NCI-H187 treated with DMSO at 0.1 percent for 48 hours (cell line): Measurements from ENCODE around the gene MZT1.
"Not testable (repeated sequence)": the region's sequence is repeated elsewhere in the genome, so short reads cannot be mapped to it uniquely, and the experiment has no call there.

Source experiments
- DNase-seq: peaks from one replicate; lab custom pipeline; 2025; lab: John Stamatoyannopoulos, UW

MZT1 gene, protein sequence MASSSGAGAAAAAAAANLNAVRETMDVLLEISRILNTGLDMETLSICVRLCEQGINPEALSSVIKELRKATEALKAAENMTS

DNA sequence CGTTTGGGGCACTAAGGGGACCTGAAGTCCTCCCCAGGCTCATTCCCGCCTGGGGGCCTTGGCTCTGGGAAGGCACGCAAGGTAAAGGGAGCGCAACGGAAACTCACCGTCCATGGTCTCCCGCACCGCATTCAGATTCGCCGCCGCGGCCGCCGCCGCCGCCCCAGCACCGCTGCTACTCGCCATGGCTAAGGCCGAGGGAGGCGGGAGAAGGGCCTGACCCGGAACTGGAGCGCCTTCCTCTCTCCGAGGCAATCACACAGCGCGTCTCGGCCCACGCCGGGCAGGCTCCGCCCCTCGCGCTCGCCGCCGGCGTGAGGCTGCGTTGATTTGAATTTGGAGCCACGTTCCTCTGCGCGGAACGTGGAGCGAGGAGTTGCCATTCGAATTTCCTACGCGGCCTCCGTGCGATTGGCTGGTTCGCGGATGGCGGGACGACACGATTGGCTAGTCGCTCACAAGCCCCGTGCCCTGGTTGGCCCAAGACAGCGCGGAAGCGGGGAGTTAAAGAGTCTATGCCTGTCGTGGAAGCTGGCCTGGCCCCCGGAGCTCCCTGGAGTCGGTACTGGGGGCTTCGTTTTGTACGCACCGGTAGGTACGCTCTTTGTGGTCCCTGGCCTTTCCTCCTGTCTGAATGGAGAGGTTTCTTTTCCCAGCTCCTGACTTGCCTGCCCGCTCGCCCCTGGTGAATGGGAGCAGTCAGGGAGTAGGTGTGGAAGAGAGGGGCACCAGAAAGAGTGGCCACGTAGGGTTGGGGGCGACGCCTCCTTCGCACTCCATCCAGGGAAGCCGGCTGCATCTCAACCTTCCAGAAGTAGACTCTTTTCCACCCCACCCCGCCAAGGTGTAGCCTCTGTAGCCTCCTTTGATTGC lies at the start of gene MZT1, which contains the start of gene BORA:
Gene MZT1 (minus strand): TSS at position 213 of the 873 bp plus-strand sequence. CDS start 27 bp downstream, at position 186.
Gene BORA (plus strand): TSS at position 507 of the 873 bp plus-strand sequence. CDS start 1,018 bp downstream, outside the sequence.
- peak; percentile 86 for DNase-seq

DNA sequence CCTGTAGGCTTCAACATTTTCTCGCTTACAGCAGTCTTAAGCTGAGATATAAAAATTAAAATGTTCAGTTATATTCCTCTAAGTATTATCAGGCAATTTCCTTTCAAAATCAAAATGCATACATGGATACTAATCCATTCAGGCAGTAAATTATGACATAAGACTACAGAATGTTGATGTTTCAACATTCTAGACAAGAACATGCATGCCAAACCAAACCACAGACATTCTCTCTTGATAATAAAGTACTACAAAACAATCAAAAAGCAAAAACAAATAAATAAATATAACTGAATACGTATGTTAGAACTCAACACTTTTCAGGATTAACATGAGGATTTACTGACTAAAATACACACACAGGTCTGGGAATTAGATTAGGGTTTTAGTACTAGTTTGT lies 46.6 kb upstream of the MZT1 start:
- no peak for DNase-seq

DNA sequence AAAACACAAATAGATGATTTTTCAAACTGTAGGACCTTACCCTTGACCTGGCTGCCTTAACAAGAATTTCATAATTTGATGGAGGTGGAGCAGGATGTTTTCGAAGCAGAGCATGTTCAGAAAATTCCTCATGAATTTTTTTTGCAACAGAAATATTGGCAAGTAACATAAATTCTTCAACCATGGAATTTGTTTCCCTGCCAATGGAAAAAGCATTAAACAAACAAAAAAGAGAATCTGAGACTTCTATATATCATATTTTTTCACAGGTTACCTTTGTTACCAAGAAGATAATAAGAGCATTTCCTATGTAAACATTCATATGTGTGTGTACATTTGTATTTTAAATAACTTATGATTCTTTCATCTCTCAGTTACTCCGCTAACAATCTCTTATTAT lies 36.0 kb upstream of the MZT1 start:
- DNase-seq: no peak

DNA sequence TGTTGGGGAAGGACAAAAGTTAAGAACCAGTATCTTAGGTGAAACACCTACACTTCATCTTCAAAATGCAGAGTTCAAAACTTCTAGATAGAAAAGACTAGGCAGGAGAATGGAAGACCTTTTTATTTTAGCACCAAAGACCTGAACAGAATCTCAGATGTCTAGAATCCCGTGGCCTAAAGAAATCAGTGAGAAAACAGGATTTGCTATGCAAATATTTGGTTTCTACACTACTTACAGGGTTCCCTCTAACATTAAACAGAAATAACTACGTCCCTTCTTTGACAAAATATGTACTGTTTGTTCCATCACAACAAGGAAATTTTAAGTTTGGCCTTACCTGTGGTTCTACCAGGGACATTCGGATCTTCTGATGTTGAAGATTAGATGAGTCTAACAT lies 32.8 kb upstream of the MZT1 start:
- no peak for DNase-seq

DNA sequence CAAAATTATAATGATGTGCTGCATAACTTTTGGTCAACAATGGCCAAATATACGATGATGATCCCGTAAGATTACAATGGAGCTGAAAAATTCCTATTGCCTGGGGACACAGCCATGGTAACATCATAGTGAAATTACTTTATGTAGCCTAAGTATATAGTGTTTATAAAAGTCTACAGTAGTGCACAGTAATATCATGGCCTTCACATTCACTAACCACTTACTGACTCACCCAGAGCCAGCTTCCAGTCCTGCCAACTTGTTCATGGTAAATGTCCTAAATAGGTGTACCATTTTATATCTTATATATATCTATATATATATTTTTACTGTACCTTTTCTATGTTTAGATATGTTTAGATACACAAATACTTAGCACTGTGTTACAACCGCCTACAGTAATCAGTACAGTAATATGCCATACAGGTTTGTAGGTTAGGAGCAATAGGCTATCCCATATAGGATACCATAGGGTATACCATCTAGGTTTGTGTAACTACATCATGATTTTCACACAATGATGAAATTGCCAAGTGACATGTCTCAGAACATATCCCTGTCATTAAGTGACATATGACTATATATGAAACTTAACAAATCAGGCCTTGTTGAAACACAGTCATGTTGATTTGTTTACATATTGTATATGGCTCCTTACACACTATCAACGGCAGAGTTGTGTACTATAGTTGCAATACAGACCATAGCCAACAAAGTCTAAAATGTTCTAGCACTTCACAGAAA lies 30.5 kb upstream of the MZT1 start:
- no peak for DNase-seq

DNA sequence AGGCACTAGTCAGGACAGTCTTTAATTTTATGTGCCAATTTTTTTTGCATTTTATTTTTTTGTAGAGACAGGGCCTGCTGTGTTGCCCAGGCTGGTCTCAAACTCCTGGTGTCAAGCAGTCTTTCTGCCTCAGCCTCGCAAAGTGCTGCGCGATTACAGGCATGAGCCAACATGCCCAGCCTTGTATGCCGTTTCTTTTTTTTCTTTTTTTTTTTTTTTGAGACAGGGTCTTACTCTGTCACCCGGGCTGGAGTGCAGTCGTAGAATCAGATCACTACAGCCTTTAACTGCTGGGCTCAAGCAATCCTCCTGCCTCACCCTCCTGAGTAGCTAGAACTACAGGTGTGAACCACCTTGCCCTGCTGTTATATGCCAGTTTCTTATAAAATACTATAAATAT lies 26.7 kb upstream of the MZT1 start:
- DNase-seq: no peak

DNA sequence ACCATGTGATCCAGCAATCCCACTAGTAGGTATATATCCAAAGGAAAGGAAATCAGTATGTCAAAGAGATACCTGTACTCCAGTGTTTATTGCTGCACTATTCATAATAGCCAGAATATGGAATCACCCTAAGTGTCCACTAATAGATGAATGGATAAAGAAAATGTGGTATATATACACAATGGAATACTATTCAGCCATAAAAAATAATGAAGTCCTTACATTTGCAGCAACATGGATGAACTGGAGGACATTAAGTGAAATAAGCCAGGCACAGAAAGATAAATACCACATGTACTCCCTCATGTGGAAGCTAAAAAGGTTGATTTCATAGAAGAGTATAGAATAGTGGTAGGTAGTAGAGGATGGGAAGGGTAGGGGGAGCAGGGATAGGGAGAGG lies 23.8 kb upstream of the MZT1 start:
- DNase-seq: no peak

DNA sequence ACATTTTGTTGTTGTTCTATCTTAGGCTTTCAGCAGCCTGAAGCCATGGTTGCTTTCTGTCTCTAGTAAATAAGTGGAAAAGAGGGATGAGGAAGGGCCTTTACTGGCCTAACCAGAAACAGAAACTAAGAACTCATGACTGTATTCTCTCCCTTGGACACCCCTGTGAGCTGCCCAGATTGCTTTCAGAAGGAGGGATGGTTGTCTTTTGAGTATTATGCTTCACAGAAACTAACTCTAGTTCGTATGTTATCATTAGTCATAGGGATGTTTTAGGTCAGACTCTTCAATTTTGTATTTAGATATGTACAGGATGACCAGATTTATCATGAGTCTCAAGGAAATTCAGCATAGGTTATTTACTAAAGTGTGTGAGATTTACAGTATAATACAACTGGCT lies 17.8 kb upstream of the MZT1 start:
- no peak for DNase-seq

DNA sequence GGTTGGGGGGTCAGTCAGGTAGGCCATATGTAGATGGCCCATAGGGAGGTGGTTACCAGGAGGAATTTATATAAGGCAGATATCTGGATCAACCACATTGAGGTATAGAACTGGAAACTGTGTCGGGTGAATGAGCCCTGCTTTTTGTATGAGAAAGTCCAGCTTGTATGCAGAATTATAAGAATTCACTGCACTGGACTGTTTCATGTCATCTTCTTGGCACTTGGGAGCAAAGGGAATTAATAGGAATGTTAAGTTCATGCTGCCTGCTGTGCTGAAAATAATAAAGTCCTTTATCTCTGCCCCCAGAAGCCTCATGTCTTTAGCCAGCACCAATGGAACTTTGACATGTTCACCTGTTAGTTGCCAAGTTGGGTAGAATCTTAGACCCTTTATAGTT lies 12.6 kb upstream of the MZT1 start:
- no peak for DNase-seq

DNA sequence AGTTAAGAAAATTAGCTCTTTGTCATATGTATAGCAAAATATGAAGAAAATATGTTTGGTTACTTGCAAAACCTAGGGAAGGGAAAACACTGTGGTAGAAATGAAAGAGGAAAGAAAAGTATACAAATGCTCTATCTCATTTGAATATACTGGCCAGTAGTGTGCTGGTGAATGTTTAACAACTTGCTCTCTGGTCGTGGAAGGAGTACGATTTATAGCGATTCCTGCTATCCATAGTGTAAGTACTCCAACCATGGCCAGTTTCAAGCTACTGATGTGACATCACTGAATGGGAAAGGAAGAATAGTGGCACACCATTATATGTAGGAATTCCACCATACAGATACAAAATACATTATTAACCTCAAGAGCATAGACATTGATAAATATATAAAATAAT lies 9.6 kb upstream of the MZT1 start:
- DNase-seq: no peak

DNA sequence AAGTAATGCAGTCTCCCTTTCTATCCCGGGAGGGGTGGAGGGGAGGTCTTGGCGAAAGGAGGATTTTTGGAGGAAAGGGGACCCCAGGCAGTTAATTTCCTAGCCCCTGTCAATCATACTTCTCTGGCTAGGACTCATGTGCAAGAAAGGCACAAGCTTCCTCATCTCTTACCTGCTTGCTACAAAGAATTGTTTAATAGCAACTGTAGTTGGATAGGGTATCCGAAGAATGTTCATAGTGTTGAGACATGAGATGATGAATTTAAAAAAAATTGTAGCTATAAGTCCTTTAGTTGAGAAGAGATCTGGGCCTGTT lies 819 bp upstream of the MZT1 start:
- DNase-seq: no peak

DNA sequence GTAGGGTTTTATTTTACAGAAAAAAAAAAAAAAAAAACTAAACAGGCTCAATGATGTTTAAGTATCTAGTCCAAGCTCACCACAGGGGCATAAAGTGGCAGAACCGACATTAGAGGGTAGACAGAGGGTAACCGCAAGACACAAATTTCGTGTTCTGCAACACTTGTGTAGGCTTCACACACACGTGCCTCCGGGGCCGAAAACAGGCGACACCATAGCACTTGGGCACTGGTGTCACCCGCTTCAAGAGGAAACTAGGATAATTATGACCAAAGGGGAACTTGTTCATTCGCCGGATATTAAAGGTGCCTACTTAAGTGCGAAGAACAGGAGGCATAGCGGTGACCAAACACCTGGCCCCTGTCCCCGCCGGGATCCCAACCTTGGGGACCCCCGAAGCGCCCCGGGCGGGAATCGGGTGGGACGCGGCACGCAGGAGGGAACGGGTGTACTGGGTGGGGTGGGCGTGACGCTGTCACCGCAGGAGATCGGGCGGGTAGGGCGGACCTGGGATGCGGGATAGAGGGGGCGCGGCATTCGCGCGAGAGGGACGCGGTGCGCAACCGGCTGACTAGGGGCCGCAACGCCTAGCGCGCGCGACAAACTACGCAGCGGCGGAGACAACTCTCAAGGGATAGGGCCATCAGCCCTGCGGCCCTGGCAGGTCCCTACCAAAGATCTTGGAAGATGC lies 558 bp downstream of the MZT1 start:
- DNase-seq: no peak

DNA sequence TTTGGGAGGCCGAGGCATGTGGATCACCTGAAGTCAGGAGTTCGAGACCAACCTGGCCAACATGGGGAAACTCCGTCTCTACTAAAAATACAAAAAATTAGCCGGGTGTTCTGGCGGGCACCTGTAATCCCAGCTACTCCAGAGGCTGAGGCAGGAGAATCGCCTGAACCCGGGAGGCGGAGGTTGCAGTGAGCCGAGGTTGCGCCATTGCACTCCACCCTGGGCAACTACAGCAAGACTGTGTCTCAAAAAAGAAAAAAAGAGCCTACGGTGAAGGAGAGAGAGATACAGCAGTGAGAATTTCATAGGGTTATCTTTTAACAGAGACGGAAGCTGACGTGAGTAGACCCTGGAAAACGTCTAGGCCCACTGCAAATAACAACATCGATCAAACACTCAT lies 1.2 kb downstream of the MZT1 start:
- not testable (repeated sequence) for DNase-seq

DNA sequence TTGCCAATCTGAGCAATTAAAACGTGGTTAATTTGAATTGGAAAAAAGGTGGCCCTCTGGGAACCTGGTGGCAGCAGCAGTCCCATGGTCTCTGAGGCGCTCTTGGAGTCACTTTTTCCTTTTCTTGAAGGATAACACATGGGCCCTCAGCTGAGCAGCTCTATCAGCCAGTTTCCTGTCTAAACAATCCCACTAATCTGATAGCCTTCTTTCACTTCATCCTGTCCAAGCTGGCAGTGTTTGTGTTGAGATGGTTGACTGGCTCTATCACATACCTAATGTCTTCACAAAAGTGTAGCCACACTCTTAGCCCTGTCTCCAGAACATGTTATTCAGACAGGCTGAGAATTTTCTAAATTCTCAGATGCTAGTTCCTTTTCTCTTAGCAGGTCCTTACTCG lies 10.7 kb downstream of the MZT1 start:
- no peak for DNase-seq

DNA sequence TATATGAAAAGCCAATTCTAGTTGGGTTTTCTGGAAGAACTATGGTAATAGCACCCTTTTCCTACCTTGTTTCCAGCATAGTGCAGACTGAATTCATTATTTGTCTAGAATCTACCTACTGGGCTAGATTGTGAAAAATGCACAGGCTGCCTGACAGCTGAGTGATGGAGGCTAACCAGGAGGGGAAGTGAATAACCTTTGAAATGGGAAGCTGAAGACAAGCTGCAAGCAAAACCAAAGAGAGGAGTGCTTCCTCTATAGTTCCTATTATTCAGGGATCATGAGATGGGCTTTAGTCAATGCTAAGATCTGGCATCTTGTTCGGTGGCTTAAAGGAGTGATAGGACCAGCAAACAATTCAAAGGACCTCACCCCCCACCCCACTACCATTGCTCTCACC lies 26.9 kb downstream of the MZT1 start:
- DNase-seq: no peak

DNA sequence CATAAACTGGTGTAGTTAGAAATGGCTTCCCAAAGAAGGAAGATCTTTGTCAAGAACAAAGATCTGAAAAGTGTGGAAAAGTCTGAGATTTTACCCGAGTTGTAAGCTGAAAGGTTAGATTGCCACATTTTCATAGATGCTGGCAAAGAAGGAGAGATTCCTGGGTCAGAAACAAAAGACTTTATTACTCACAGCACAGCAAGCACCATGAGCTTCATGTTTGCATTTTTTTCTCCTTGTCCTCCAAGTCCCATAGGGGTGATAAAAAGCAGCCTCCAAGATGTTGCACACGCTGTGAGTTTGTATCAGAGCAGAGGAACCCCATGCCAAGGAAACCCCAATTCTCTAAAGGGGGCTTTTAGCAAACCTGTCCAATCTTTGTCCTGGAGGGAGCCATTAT lies 29.3 kb downstream of the MZT1 start:
- DNase-seq: no peak

DNA sequence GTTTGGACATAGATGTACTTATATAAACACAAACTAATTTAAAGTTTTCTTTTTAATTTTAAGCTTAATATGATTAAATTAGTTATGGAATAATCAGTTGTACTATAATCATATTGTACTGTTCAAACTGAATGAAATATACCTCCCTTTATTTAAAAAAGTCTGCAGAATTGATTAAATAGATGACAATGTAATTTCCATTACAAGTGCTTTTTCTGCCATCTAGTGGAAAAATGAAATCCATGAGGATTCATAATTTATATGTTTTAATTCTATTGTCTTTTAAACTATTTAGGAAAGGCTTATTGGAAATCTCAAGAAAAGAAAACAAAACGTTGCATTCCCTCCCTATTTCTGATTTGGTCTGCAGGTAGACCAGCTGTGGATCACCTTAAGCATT lies 30.9 kb downstream of the MZT1 start:
- DNase-seq: no peak

DNA sequence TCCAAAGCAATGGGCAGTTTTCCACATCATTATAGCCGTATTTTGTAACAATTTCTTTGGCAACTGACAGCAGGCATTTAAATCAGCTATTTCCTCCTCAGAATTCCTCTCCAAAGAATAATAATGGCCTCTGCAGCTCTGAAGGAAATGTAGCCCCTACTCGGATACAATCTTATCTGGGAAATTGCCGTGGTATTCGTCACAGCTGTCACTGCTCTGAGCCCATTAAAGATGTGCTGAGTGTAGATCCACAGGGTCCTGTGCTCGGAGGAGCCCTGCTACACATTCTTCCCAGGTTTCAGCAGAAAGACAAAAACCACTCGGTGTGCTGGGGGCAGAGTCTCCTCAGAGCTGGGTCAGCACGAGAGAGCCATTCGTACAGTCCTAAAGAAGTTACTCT lies 33.1 kb downstream of the MZT1 start:
- DNase-seq: no peak

DNA sequence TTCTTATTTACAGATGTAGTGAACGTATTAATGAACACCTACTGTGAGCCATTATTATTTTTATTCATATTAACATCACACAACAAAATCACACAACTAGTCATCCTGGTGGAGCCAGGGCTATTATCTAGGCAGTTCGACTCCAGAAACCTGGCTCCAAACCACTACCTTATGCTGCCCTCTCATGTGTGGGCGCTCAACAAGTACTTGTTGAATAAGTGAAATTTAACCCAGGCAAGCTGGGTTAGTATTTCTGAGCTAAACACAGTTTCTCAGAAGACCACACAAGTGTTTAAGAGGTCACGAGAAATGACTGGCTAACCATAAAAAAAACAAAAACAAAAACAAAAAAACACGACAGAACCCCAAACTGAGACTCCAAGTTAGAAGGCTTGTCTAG lies 33.6 kb downstream of the MZT1 start:
- DNase-seq: no peak

DNA sequence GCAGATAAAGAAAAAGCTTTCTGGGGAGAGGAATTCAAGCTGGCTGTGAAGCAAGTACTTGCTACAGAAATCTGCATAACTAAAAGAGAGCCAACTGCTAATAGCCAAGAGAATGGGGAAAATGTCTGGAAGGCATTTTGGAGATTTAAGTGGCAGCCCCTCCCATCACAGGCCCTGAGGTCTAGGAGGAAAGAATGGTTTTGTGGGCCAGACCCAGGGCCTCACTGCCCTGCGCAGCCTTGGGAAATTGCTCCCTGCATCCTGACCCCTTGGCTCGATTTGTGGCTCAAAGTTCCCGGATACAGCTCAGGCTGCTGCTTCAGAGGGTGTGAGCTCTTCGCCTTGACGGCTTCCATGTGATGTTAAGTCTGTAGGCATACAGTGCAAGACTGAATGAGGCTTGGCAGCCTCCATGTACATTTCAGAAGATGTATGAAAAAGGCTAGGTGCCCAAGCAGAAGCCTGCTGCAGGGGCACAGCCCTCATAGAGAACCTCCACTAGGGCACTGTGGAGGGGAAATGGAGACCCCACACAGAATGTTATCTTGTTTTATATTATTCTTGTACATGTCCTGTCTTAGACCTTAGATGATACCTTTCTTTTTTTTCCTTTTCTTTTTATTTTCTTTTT lies 34.4 kb downstream of the MZT1 start:
- DNase-seq: no peak

DNA sequence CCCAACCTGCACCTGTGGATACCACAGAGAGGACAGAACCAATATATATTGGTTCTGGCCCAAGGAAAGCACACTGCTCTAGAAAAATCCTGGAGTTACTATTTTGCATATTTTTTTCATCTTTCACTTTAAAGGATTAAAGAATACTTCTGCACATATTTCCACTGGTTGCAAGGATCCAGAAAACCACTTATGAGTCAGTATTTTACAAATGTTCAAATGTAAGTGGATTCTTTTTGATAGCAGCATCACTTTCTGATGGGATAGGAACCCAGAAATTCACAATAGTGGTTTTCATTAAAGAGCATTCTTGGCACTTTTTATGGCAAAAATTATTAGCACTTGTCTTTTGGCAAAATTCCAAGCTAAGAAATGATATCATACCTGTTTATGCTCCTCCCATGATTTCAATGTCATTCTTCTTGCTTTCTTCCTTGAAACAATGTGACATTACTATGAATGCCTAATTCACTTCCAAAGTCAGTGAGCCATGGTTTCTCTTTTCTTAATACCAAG lies 38.2 kb downstream of the MZT1 start:
- DNase-seq: no peak

DNA sequence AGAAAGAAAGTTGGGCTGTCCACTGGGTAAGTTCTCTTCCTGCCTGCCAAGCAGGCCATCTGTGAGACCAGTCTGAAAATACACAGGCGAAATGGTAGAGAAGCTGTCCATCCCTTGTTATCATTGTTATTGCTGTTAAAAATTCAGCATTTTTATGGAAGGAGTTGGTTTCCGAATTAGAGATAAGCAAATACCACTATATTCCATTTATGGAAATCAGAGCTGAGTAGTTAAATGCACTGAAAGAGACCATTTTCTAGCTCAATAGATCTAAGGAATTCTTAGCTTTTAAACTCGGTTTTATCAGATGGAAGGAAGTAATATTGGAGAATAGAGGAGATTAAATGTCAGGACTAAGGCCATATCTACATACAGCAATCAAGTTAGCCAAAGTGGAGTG lies 40.7 kb downstream of the MZT1 start:
- no peak for DNase-seq
